DND-41 (cell line): Measurements from ENCODE around the gene AFF3.

ENCODE experiments used
- CTCF ChIP-seq: IDR thresholded peaks from 2 replicates; pipeline ENCODE4 v1.5.1; 2012; ENCODE audit warnings: borderline replicate concordance, low read length, moderate library complexity, mild to moderate bottlenecking; ENCODE audit not compliant: poor library complexity, severe bottlenecking; ENCODE audit errors: extremely low read depth
- EZH2 ChIP-seq: IDR thresholded peaks from 3 replicates; pipeline ENCODE4 v1.6.1; 2012; ENCODE audit warnings: borderline replicate concordance, low read depth, mild to moderate bottlenecking, moderate library complexity, low read length, inconsistent platforms; ENCODE audit not compliant: severe bottlenecking

- no peak for TF ChIP-seq CTCF
- TF ChIP-seq EZH2: no peak
Observed at GRCh38 chr2:99641999-99642398, 500.4 kb downstream of the AFF3 start.
